HG03354 (cell line): Measurements from ENCODE around the gene PDE7B.
"Not testable (repeated sequence)": the region's sequence is repeated elsewhere in the genome, so short reads cannot be mapped to it uniquely, and the experiment has no call there.

Experiments used
- ATAC-seq: cut with Tn5 transposase; IDR thresholded peaks from one replicate; pipeline ENCODE4 v1.9.1; 2021; ENCODE audit warnings: mild to moderate bottlenecking; ENCODE audit not compliant: unreplicated experiment, poor library complexity, severe bottlenecking

PDE7B gene

DNA sequence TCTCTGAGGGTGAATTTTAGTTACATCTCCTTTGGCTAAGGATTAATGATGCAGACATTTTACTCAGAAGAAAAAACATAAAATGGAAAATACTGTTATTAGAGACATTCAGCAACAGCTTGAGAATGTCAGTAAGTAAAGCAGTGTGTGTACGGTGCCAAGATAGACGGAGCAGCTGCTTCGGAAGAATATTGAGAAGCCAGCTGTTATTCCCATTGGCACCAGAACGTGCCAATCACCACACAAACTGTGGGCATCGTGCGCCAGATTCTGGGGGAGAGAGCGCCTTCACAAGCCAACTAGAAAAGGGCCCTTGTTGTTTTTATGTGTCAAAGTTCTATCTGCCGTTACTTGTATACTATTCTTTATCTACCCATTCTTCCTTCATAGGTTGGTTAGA is 235.2 kb downstream of the PDE7B start:
- ATAC-seq, result no peak

- no peak for ATAC-seq
Observed at GRCh38 chr6:136087986-136088385, 236.5 kb downstream of the PDE7B start.

DNA sequence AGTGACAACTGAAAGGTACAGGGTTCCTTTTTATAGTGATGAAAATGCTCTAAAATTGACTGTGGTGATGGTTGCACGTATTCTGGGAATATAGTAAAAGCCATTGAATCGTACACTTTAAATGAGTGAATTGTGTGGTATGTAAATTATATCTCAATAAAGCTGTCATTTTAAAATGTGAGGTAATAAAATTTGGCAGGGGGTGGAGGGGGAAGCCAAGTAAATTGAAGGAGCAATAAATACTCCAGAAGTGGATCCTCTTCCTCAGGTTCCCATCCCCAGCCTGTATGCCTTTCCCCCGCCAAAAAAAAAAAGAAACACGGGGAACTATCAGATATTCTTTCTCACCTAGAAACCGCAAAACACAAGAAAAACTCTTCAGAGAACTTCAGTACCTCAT is 237.2 kb downstream of the PDE7B start:
- no peak for ATAC-seq

GRCh38 chr6:136089876-136090275 is 238.4 kb downstream of the PDE7B start:
- no peak for ATAC-seq

GRCh38 chr6:136090929-136091328 is 239.4 kb downstream of the PDE7B start:
- ATAC-seq, result no peak

DNA sequence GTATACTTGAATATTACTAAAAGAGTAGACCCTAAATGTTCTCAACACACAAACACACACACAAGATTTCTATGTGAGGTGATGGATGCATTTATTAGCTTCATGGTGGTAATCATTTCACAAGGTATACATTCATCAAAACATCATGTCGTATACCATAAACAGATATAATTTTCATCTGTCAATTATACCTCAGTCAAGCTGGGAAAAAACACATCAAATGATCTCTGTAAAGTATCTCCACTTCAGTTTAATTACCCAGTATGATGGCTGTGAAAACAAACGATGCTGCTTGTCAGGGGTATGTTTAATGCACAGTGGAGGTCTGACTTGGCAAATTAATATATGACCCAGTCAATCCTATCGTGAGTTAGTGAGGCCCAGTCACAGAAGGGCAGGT is 241.4 kb downstream of the PDE7B start:
- ATAC-seq, result no peak

- no peak for ATAC-seq
Observed at GRCh38 chr6:136093835-136094234, 242.3 kb downstream of the PDE7B start.

DNA sequence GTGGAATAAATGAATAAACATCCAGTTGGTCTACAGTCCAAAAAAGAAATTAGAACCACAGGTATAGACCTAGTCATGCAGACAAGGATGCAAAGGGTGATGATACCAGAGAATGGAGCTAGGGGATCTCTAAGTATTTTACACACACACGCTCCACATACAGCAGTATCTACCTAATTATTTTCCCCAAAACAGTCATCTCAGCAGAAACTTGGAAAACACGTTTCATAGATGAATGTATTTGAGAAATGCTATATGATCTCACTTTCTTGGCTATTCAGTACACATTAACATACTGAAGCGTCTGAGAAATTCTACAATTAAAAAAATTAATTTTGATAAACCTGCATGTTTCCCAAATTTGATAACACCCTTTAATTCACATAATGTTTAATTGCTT is 243.3 kb downstream of the PDE7B start:
- ATAC-seq, result no peak

DNA sequence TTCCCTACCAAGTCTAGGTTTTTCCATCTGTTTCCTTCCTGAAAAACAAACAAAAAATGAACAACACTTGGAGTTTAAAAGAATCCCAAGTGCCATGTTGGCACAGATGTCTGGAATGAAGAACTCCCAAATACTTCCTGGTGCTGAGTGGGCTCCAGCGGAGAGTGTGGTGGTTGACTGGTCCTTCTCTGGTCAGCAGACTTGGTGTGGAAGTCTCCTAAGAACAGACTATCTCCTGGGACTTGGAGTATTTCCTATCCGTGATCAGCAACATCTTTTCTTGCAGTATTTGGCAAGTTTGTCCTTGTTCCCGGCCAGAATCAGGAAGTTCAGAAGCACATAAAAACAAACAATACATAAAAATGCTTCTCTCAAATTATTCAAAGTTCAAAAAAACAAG is 244.5 kb downstream of the PDE7B start:
- no peak for ATAC-seq

DNA sequence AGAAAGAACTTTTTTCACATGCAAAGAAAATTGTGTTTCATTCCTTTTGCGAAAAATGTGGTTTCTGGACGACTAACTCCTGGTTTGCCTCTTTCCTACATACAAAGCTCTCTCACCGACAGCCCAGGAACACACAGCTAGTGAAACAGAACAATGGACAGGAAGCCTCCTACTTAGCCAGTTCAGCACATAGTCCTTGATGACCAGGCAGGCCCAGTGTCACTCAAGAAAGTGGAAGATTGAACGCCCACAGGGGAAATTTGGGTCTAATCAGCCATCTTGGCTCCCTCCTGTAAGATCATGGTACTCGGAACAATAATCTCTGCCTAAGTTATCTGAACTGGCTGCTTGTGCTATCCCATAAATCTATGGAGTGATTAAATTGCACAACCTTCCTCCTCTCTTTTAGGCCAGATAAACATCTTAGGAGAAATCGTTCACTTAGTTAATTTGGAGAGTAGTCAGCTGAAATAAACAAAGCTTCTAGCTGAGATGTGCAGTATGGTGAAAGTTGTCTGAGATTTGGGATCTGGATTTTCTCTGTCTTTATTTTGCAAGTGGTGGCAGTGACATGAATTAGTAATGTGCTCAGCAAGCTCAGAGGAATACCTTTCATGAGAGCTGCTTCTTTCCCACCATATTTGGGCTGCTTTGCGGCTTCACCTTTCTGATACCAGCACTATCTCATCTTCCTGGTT is 251.6 kb downstream of the PDE7B start:
- ATAC-seq, result no peak

GRCh38 chr6:136103763-136104311 is 252.3 kb downstream of the PDE7B start:
- ATAC-seq, result no peak

- no peak for ATAC-seq
Observed at GRCh38 chr6:136104556-136104955, 253.1 kb downstream of the PDE7B start.

DNA sequence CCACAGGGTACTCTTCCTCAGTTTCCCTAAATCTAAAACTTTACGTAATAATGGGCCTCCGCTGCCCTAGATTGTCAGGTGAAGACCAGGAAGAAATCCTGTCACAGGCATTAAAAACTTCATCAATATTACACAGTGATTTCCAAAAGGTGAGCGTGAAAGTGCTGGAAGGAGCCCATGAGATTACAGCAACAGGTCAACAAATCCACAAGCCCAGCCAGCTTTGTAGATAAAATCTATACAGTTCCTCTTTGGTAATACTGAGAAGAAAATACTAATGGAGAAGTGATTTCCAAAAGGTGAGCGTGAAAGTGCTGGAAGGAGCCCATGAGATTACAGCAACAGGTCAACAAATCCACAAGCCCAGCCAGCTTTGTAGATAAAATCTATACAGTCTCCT is 254.3 kb downstream of the PDE7B start:
- ATAC-seq, result not testable (repeated sequence)

- ATAC-seq, result no peak
Observed at GRCh38 chr6:136108361-136108945, 257.0 kb downstream of the PDE7B start.

DNA sequence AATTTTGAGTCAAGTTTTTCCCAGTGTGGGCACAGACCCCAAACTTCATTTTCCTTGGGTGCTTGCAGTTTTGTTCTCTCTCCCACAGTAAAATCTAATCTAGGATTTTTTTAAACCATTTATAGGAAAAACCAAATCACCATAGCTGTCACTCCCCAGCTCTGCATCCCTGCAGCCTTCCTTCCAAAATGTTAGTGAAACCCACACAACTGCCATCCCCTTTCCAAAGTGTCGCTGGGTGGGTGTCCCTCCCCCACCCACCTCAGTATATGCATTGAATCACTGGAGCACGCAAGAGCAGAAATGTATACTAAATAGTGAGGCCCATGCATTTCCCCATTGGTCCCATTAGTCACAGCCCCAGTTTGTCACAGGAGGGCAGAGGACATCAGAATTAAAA is 260.3 kb downstream of the PDE7B start:
- no peak for ATAC-seq

DNA sequence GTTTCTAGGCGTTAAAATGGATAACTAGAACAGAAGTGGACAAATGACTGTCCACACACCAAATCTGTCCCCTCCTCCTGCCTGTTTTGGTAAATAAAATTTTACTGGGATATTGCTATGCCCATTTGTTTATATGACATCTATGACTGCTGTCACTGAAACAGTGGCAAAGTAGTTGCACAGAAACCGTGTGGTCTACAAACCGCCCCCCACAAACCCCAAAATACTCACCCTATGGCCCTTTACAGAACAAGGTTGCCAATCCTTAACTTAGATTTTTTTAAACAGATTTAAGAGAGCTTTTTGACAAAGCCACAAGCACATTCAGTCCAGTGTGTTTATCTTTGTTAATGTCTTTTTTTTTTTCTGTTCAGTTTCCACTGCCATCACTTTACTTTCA is 260.8 kb downstream of the PDE7B start:
- ATAC-seq, result no peak

DNA sequence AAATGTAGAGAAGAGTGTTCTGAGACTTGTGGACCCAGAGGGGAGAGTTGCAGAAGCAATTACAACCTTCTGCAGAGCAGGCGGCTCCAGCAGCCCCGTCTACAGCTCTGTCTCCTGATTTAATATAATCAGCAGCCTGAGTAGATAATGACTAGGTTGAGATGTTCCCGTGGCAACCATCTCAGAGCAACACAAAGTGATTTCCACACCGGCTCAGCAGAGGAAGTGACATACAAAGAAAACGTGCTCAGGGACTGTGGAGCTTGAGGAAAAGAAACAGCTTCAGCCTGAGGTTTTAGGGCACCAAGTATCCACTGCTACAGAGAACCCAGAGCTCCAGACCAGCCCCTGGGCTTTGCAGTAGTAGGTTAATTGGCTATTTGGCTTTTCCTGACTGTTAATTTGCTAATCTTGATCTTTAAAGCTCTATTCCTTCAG is 262.3 kb downstream of the PDE7B start:
- no peak for ATAC-seq

- ATAC-seq, result no peak
Observed at GRCh38 chr6:136114661-136115060, 263.2 kb downstream of the PDE7B start.

DNA sequence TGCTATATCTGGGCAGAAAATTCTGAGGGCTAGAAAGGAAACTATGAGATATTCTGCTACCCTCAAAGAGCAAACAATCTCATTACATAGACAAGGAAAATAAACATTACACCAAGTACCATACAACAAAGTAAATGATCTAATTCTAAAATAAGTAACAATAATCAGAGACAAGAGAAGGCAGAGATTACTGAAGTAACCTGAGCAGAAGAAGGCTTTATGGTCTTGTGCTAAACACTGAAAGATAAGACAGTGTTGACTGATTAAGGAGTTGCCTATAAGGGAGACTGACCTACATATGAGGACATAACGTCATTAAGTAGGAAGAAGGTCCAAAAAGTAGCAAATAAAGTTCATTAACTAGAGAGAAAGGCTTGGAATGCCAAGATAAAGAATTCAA is 264.4 kb downstream of the PDE7B start:
- ATAC-seq, result no peak

DNA sequence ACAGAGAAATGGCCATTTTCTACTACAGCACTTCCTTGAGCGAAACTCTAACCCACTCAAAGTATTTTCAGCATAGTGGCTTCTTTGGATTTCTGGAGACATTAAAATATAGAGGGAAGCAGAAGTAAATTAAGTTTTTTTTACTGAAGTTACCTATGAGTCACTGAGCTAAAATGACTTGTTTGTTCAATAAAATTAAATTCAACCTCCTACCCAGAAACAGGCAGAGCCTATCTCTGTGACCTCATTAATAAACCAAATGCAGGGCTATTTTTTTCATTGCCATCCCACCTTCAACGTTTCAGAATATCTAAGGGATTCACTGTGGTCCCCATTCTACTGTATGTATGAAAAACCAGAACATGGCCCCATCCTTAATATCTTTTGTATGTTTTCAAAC is 265.6 kb downstream of the PDE7B start:
- ATAC-seq, result no peak

GRCh38 chr6:136118787-136119186 is 267.3 kb downstream of the PDE7B start:
- ATAC-seq, result no peak
